ENCODE data around the gene FOCAD. TPM values are rescaled to one million over a fixed set of nuclear protein-coding genes. Genes with fewer than 3 reads are reported as not detected.

Gene FOCAD
- total RNA-seq, 1 donor: 45.6 TPM

DNA sequence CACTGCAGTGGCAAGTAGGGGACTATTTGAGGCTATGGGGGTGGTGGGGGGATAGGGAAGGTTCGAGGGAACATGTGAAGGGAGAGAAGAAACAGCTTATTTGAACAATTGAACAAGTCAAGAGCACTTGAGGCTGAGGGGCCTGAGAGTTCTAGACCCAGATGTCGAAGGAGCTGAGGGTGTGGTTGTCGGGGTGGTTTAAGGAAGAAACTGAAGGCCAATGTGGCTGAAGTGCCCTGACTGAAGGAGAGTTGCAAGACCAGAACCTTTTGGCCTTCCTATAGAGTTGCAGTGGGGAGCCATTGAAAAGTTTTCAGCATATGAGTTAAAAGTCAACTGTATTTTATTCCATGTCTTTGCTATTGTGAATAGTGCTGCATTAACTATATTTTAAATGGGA, 19.1 kb downstream of the FOCAD start:
- H3K79me2 ChIP-seq (ENCODE audit: insufficient read depth, low read length): peaks cover 34% of the 10 kb centered on the region
- peaks cover 7% of the 10 kb centered on the region for H4K20me1 ChIP-seq (ENCODE audit: insufficient read depth, low read length)
- no peaks in the 10 kb centered on the region for H3K9me3 ChIP-seq (ENCODE audit: low read depth, low read length)
- no peaks in the 10 kb centered on the region for H3K27me3 ChIP-seq (ENCODE audit: insufficient read depth, low read length)
- no peak overlapping the region for H3K4me2 ChIP-seq (ENCODE audit: insufficient read depth, low read length)
- no peak for DNase-seq (ENCODE audit: insufficient read length, low spot score, missing footprints)
- no peak overlapping the region for H3K4me3 ChIP-seq (ENCODE audit: insufficient read depth, low read length)
- no peaks in the 10 kb centered on the region for H3K36me3 ChIP-seq (ENCODE audit: insufficient read depth, low read length)
- TF ChIP-seq, protein P1, sequence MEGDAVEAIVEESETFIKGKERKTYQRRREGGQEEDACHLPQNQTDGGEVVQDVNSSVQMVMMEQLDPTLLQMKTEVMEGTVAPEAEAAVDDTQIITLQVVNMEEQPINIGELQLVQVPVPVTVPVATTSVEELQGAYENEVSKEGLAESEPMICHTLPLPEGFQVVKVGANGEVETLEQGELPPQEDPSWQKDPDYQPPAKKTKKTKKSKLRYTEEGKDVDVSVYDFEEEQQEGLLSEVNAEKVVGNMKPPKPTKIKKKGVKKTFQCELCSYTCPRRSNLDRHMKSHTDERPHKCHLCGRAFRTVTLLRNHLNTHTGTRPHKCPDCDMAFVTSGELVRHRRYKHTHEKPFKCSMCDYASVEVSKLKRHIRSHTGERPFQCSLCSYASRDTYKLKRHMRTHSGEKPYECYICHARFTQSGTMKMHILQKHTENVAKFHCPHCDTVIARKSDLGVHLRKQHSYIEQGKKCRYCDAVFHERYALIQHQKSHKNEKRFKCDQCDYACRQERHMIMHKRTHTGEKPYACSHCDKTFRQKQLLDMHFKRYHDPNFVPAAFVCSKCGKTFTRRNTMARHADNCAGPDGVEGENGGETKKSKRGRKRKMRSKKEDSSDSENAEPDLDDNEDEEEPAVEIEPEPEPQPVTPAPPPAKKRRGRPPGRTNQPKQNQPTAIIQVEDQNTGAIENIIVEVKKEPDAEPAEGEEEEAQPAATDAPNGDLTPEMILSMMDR (IDR thresholded peaks at IDR 0.05; ENCODE audit: extremely low read depth, low read depth, low read length): no peak
- H3K27ac ChIP-seq (ENCODE audit: low read depth, low read length): no peak overlapping the region
- no peaks in the 10 kb centered on the region for H3K4me1 ChIP-seq (ENCODE audit: insufficient read depth, low read length)
- H2AFZ ChIP-seq (ENCODE audit: low read length): no peak overlapping the region

DNA sequence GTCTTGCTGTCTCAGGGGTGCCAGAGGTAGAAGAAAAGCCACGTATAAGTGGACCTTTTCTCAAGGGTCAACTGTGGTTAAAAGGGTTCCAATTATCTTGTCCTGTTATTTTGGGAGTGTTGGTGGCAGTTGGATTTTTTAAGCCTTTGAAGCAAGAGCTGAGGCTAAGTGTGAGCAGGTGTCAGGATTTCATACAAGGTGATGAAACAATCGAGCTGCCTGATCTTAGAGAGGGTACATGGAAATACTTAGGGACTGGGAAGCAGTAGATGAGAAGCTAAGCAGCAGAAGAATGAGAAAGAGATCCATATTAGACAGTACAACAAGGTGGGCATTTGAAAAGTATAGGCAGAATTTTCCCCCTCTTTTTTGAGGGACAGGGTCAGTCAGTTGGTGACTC, 23.6 kb downstream of the FOCAD start:
- no peak overlapping the region for H3K27ac ChIP-seq (ENCODE audit: low read depth, low read length)
- no peaks in the 10 kb centered on the region for H3K36me3 ChIP-seq (ENCODE audit: insufficient read depth, low read length)
- TF ChIP-seq, protein P1 (IDR thresholded peaks at IDR 0.05; ENCODE audit: extremely low read depth, low read depth, low read length): no peak
- H3K79me2 ChIP-seq (ENCODE audit: insufficient read depth, low read length): peaks cover 32% of the 10 kb centered on the region
- no peak for DNase-seq (ENCODE audit: insufficient read length, low spot score, missing footprints)
- H3K4me3 ChIP-seq (ENCODE audit: insufficient read depth, low read length): no peak overlapping the region
- no peak overlapping the region for H3K4me2 ChIP-seq (ENCODE audit: insufficient read depth, low read length)
- H3K27me3 ChIP-seq (ENCODE audit: insufficient read depth, low read length): no peaks in the 10 kb centered on the region
- H3K9me3 ChIP-seq (ENCODE audit: low read depth, low read length): no peaks in the 10 kb centered on the region
- no peaks in the 10 kb centered on the region for H3K4me1 ChIP-seq (ENCODE audit: insufficient read depth, low read length)
- H4K20me1 ChIP-seq (ENCODE audit: insufficient read depth, low read length): no peaks in the 10 kb centered on the region
- H2AFZ ChIP-seq (ENCODE audit: low read length): no peak overlapping the region

DNA sequence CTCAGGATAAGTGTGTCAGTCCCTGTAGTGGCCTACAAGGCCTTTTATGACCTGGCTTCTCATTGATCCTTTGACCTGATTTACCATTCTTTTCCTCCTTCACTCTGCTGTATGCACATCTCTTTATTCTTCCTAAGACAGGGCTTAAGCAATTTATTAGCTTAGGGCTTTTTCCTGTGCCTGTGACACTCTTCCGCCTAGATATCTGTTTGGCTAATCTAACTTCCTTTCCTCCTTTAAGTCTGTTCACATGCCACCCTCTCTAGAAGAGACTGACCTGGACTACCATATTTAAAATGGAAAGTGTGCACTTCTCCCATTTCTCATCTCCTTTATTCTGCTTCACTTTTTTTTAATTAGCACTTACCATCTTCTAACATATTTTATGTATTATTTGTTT, 29.1 kb downstream of the FOCAD start:
- DNase-seq (ENCODE audit: insufficient read length, low spot score, missing footprints): peak; percentile 38
- Histone ChIP-seq H4K20me1 (ENCODE audit: insufficient read depth, low read length) (no peaks in the 10 kb centered on the region), H2AFZ (ENCODE audit: low read length) (no peak overlapping the region), H3K9me3 (ENCODE audit: low read depth, low read length) (no peaks in the 10 kb centered on the region), H3K4me3 (ENCODE audit: insufficient read depth, low read length) (no peak overlapping the region), H3K36me3 (ENCODE audit: insufficient read depth, low read length) (peaks cover 5% of the 10 kb centered on the region), H3K27ac (ENCODE audit: low read depth, low read length) (no peak overlapping the region), H3K4me2 (ENCODE audit: insufficient read depth, low read length) (no peak overlapping the region), H3K4me1 (ENCODE audit: insufficient read depth, low read length) (no peaks in the 10 kb centered on the region), H3K79me2 (ENCODE audit: insufficient read depth, low read length) (peaks cover 18% of the 10 kb centered on the region), H3K27me3 (ENCODE audit: insufficient read depth, low read length) (no peaks in the 10 kb centered on the region)
- TF ChIP-seq, protein P1 (IDR thresholded peaks at IDR 0.05; ENCODE audit: extremely low read depth, low read depth, low read length): no peak

DNA sequence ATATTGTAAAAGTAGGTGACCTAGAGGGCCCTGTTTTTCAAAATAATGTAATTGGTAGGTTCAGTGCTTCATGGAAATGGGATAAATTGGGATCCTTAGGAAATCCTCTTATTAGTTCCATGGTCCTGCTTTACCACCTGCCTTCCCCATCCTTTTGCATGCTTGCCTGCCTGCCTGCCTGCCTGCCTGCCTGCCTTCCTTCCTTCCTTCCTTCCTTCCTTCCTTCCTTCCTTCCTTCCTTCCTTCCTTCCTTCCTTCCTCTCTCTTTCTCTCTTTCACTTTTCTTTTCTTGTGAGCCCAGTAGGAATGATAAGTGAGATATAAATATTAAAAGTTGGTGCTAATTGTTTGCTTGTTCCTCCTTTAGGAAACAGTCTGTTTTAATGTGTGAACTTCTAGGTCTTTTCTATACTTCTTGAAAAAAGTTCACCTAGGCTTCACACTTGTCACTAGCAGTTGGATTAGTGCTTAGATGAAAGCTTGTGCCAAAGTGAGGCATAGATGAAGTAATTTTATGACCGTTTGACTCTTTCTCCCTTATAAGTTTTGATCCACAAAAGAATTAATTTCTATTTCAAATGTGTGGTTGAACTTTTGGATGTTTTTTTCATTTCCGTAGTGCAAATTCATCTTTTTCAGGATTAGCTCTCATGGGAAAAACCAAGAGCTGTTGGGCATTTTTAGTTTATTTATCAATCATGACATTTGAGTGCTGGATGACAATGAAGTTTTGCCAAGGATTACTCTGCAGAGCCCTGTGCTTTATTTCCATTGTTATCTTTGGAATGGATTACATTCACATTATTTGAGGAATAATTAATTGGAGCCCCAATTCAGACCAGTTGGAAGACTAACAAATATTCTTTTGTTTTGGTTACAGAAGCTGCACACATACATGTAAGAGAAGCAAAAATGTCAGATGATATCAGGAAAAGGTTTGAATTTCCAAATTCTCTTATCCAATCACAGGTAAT, 30.7 kb downstream of the FOCAD start:
- H3K27me3 ChIP-seq (ENCODE audit: insufficient read depth, low read length): no peaks in the 10 kb centered on the region
- peaks cover 15% of the 10 kb centered on the region for H3K79me2 ChIP-seq (ENCODE audit: insufficient read depth, low read length)
- H3K9me3 ChIP-seq (ENCODE audit: low read depth, low read length): no peaks in the 10 kb centered on the region
- H3K27ac ChIP-seq (ENCODE audit: low read depth, low read length): no peak overlapping the region
- no peak overlapping the region for H3K4me2 ChIP-seq (ENCODE audit: insufficient read depth, low read length)
- H3K36me3 ChIP-seq (ENCODE audit: insufficient read depth, low read length): peaks cover 5% of the 10 kb centered on the region
- no peaks in the 10 kb centered on the region for H3K4me1 ChIP-seq (ENCODE audit: insufficient read depth, low read length)
- TF ChIP-seq, protein P1 (IDR thresholded peaks at IDR 0.05; ENCODE audit: extremely low read depth, low read depth, low read length): no peak
- H2AFZ ChIP-seq (ENCODE audit: low read length): no peak overlapping the region
- H4K20me1 ChIP-seq (ENCODE audit: insufficient read depth, low read length): no peaks in the 10 kb centered on the region
- H3K4me3 ChIP-seq (ENCODE audit: insufficient read depth, low read length): no peak overlapping the region
- DNase-seq (ENCODE audit: insufficient read length, low spot score, missing footprints): no peak
